GM20000 (cell line): Measurements from ENCODE around the gene NUDT6.
"Not testable (repeated sequence)": the region's sequence is repeated elsewhere in the genome, so short reads cannot be mapped to it uniquely, and the experiment has no call there.

Experiments used
- DNase-seq: peaks from one replicate; pipeline ENCODE4 v3.0.0; 2012; ENCODE audit warnings: low spot score
- TF ChIP-seq, protein P1 (sequence below): IDR thresholded peaks from 2 replicates; pipeline ENCODE4 v1.5.1; 2012; ENCODE audit warnings: mild to moderate bottlenecking, control low read depth; ENCODE audit errors: extremely low read depth, missing control alignments

The NUDT6 gene

DNA sequence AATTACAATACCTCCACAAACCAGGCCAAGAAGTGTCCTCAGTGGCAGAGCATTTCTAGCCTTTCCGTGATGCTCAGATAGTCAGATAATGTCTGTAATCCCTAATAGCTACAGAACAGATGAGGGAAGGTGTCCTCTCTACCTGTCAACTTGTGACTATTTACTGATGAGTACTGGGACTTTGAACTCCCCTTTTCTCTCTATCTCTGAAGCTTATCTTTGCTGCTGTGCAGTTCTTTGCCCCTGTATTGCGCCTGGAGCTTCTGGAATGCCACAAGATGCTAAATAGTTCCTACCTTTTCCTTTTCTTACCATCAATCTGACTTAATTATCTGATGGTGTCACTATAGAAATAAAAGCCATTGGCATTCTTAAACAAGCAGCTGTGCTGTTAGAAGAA, 65.2 kb downstream of the NUDT6 start:
- TF ChIP-seq, protein P1, sequence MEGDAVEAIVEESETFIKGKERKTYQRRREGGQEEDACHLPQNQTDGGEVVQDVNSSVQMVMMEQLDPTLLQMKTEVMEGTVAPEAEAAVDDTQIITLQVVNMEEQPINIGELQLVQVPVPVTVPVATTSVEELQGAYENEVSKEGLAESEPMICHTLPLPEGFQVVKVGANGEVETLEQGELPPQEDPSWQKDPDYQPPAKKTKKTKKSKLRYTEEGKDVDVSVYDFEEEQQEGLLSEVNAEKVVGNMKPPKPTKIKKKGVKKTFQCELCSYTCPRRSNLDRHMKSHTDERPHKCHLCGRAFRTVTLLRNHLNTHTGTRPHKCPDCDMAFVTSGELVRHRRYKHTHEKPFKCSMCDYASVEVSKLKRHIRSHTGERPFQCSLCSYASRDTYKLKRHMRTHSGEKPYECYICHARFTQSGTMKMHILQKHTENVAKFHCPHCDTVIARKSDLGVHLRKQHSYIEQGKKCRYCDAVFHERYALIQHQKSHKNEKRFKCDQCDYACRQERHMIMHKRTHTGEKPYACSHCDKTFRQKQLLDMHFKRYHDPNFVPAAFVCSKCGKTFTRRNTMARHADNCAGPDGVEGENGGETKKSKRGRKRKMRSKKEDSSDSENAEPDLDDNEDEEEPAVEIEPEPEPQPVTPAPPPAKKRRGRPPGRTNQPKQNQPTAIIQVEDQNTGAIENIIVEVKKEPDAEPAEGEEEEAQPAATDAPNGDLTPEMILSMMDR: no peak
- DNase-seq: no peak

GRCh38 chr4:122855353-122855890, 67.0 kb downstream of the NUDT6 start:
- DNase-seq: no peak
- TF ChIP-seq, protein P1: no peak

DNA sequence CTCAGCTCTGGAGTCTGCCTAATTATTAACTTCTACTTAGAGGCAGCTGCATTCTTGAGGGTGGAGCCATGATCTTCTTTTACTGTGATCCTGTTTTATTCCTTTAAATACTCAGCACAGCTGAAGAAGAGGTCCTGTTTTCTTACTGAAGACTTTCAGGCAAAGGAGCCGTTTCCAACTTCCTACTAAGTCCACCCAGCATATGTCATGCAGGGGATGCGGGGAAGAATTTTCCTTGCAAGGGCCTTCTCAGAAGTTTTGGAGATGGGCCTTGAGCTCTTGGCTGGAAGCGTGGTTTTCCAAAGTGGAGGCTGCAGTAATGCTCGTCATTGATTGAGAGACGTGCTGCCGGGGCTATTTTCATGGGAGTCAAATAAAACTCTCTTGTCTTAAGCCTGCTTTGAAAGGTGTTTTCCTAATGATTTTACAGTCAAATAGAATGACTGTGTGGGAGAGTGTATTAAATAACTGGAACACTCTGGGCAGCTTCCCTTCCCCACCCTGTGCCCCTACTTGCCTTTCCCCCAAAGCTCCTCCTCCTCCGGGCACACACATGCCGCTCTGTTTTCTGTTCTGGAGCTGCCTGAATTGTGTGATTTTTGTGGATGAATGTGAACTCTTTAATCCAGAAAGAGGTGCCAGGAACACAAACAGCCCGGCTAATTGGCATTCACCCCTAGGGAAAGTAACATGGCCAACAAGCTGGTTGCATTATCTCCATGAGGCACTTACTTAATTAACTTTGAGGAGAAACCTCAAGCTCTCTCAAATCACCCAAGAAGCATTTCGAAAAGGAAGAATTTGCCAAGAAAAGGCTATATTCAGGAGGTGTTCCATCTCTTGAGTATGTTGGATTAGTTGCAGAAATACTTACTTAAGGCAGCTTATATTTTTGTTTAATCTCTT, 67.7 kb downstream of the NUDT6 start:
- no peak for DNase-seq
- TF ChIP-seq, protein P1: no peak

GRCh38 chr4:122851568-122851967, 70.8 kb downstream of the NUDT6 start:
- TF ChIP-seq, protein P1: no peak
- DNase-seq: no peak

DNA sequence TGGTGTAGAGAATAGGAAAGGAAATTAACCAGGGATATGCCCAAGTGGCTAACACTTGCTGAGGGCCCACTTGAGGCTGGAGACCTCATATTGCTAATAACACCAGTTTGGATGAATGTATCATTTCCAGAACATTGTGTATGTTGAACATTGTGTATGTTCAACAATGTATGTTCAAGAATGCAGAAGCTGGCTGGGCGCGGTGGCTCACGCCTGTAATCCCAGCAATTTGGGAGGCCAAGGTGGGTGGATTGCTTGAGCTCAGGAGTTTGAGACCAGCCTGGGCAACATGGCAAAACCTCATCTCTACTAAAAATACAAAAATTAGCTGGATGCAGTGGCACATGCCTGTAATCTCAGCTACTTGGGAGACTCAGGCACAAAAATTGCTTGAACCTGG, 72.6 kb downstream of the NUDT6 start:
- not testable (repeated sequence) for DNase-seq

DNA sequence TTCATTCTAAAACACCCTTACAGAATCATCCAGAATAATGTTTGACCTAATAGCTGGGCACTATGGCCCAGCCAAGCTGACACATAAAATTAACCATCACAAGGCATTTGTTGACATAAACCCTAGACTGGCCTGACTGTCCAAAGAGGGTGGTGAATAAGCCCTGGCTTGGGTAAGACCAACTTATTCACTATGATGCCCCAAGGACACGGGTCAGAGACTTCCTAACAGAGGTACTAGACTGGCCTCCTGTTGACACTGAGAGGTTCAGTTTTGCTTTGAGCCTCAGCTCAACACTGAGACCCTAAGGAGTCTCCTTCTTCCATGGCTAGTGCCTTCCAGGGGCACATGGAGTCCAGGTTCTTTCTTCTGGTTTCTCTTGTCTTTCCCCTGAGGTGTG, 74.5 kb downstream of the NUDT6 start:
- TF ChIP-seq, protein P1: no peak
- no peak for DNase-seq

DNA sequence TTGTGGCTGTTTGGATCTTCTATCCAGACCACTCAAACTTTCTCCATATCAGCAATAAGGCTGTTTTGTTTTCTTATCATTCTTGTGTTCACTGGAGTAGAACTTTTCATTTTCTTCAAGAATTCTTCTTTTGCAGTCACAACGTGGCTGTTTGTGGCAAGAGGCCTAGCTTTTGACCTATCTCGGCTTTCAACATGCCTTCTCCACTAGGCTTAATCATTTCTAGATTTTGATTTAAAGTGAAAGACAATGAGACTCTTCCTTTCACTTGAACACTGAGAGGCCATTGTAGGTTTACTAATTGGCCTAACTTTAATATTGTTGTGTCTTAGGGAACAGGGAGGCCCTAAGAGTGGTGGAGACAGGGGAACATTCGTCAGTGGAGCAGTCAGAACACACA, 76.6 kb downstream of the NUDT6 start:
- DNase-seq: no peak
- TF ChIP-seq, protein P1: no peak

DNA sequence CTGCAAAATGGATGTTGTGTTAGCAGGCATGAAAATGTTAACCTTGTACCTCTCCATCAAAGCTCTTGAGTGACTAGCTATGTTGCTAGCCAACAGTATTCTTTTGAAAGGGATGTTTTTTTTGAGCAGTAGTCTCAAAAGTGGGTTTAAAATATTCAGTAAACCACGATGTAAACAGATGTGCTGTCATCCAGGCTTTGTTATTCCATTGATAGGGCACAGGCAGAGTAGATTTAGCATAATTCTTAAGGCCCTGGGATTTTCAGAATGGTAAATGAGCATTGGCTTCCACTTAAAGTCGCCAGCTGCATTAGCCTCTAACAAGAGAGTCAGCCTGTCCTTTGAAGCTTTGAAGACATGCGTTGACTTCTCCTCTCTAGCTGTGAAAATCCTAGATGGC, 77.3 kb downstream of the NUDT6 start:
- TF ChIP-seq, protein P1: no peak
- no peak for DNase-seq

DNA sequence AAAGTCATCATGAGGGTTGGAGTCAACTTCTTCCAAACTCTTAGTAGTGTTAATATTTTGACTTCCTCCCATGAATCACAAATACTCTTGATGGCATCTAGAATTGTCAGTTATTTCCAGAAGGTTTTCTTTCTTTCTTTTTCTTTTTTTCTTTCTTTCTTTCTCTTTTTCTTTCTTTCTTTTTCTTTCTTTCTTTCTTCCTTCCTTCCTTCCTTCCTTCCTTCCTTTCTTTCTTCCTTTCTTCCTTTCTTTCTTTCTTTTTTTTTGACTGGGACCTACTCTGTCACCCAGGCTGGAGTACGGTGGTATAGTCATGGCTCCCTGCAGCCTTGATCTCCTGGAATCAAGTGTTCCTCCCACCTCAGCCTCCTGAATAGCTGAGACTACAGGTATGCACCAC, 78.0 kb downstream of the NUDT6 start:
- not testable (repeated sequence) for DNase-seq
